ENCODE results near the gene SLC26A11.

GRCh38 chr17:80213643-80213975 lies 6.6 kb upstream of the SLC26A11 start:
- no peak for TF ChIP-seq CTCF (conservative IDR thresholded peaks at IDR 0.05 in 1 of 2, IDR thresholded peaks at IDR 0.05 in 1 of 2; ENCODE audit: extremely low read depth in 1 of 2, insufficient read depth in 1 of 2, low read depth in 1 of 2, low read length in 2 of 2)
- no peak for TF ChIP-seq EZH2 (IDR thresholded peaks at IDR 0.05; ENCODE audit: borderline replicate concordance, low read length)
